GM15510 (cell line): Measurements from ENCODE around the gene LGI4.
A peak's percentile ranks its signal among the peaks of the same experiment; 100 is the strongest.

ENCODE experiments used
- POLR2A ChIP-seq: IDR thresholded peaks from 3 replicates; pipeline ENCODE4 v1.6.1; 2011; ENCODE audit warnings: borderline replicate concordance; ENCODE audit not compliant: insufficient read length; ENCODE audit errors: extremely low read depth

The LGI4 gene

GRCh38 chr19:35166100-35167063 is 31.5 kb upstream of the LGI4 start:
- no peak for TF ChIP-seq POLR2A

DNA sequence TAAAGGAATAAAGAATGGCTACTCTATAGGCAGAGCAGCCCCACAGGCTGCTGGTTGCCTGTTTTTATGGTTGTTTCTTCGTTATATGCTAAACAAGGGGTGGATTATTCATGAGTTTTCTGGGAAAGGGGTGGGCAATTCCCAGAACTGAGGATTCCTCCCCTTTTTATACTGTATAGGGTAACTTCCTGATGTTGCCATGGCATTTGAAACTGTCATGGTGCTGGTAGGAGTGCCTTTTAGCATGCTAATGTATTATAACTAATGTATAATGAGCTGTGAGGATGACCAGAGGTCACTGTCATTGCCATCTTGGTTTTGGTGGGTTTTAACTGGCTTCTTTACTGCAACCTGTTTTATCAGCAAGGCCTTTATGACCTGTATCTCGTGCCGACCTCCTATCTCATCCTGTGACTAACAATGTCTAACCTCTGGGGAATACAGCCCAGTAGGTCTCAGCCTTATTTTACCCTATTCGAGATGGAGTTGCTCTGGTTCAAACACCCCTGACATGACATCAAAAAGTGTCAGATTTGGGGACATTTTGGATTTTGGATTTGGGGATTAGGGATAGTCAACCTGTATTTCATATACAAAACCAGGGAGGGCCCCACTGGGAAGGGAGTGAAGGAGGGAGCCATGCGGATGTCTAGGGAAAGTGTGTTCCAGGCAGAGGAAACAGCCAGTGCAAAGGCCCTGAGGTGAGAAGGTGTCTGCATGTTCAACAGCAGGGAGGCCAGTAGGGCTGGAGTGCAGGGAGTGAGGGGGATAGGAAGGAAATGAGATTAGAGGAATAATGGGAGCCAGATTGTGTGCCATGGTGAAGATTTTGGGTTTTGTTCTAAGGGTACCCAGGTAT is 30.6 kb upstream of the LGI4 start:
- TF ChIP-seq POLR2A, result no peak

DNA sequence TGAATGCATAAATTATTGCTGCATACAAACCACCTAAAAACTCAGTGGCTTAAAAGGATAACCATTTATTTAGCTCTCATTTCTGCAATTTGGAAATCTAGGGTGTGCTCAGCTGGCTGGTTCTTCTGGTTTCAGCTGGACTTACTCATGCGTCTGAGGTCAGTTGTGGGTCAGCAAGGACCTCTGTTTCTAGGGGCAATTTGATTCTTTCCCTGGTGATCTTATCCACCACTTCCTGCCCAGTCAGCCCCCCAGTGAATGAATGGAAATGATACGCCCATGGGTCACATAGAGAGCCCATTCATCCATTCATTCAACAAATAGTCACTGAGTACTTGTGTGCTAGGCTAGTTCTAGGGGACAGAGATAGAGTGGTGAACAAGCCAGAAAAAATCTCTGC is 29.6 kb upstream of the LGI4 start:
- no peak for TF ChIP-seq POLR2A

GRCh38 chr19:35162471-35163326 is 27.8 kb upstream of the LGI4 start:
- TF ChIP-seq POLR2A, result no peak

- TF ChIP-seq POLR2A, result no peak
Observed at GRCh38 chr19:35161434-35161743, 26.5 kb upstream of the LGI4 start.

DNA sequence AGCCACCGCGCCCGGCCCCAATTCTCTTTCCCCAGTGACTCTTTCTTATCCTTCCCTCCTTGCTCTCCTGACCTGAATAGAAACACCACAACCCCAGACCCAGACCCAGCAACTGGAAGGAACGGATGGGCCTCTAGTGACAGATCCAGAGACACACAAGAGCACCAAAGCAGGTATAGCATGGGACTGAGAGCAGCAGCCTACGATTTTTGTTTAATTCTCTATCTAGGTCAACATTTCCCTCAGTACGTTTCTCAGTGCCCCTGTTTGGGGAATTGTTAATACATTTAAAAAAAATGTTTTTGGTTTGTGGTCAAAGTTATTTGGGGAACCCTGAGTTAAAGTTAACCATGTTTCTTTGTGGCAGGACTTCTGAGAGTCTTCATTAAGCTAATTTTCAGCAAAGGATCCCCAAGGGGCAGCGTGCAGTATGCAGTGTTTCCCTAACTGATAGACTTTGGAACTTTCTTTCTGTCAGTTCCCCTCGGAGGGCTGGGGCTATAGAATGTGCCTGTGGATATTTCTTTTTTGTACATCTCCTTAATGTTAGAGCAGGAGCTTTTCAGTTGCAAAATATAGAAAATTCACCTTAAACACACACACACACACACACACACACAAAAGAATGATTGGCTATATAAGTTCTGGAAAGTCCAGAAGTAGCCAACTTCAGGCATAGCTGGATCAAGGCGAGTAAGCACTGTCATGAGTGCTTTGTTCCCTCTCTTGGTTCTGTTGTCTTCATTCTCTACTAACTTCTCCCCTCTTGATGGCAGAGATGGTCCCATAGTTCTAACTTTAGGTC is 26.0 kb upstream of the LGI4 start:
- no peak for TF ChIP-seq POLR2A

DNA sequence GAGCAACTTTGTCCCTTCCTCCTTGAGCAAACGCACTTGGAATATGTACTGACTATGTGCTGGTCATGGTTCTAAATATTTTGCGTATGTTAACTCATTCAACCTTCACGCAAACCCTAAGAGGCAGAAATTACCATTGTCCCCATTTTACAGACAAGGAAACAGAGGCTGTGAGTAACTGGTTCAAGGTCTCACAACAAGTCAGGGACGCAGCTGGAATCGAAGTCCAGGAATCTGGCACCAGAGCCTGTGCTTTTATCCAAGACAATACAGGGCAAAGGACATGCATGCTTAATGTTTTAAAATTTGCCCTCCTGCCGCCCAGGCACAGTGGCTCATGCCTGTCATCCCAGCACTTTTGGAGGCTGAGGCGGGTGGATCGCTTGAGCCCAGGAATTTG is 24.7 kb upstream of the LGI4 start:
- no peak for TF ChIP-seq POLR2A

DNA sequence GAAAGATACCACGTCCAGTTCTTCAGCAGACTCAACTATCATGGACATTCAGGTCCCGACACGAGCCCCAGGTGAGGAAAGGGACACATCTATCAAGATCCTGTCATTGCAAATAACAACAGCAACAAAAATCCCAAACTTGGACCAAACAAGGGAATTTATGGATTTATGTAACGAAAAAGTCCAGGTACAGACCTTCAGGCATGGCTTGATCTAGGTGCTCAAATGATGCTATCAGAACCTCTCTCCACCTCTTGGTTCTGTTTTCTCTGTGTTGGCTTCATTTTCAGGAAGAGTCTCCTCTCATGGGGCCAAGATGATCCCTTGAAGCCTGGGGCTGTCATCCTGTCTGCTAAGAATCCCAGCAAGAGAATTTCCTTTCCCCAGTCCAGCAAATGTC is 22.6 kb upstream of the LGI4 start:
- no peak for TF ChIP-seq POLR2A

- TF ChIP-seq POLR2A, result no peak
Observed at GRCh38 chr19:35156673-35157014, 21.8 kb upstream of the LGI4 start.

DNA sequence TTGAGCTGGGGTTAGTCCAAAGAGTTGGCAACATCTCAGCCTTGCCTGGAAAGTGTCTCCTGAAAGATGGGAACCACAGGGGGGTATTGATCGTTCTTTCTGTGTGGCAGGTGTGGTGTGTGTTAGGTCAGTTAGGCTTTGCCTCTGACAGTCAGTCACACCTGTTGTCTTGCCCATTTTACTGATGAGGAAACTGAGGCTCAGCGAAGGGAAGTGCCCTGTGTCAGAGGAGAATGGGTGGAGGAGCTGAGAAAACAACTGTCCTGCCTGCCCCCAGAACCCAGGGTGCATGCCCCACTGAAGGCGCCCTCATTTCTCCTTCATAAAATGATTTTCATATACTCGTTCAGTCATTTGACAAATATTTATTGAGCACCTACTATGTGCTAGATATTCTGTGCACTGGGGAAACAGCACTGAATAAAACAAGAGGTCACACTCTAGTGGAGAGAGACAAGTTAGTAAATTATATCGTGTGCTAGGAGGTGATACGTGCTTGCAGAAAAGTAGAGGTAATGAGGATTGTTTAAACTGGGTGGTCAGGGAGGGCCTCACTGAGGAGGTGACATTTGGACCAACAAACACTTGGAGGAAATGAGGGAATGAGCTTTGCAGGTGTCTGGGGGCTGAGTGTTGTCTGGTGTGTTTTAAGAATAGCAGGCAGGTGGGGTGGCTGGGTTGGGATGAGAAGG is 21.3 kb upstream of the LGI4 start:
- TF ChIP-seq POLR2A, result no peak

GRCh38 chr19:35155441-35155840 is 20.6 kb upstream of the LGI4 start:
- TF ChIP-seq POLR2A, result no peak

- peak; percentile 61 for TF ChIP-seq POLR2A
Observed at GRCh38 chr19:35154525-35155406, 19.9 kb upstream of the LGI4 start, which contains the start of gene FXYD5. Gene FXYD5 (plus strand): TSS chr19:35154735. CDS start chr19:35155551, 816 bp downstream.

GRCh38 chr19:35153701-35154524 is 19.1 kb upstream of the LGI4 start:
- no peak for TF ChIP-seq POLR2A
